CD4-positive, alpha-beta T cell treated with Interleukin-4 for 4 hours (primary cell): ENCODE measurements around the gene DBNDD1.
"Not testable (repeated sequence)": the region's sequence is repeated elsewhere in the genome, so short reads cannot be mapped to it uniquely, and the experiment has no call there.

ENCODE experiments used
- DNase-seq: peaks from one replicate; pipeline ENCODE4 v3.0.0-alpha.2; 2020

The DBNDD1 gene

GRCh38 chr16:90010676-90011507 is 8.4 kb downstream of the DBNDD1 start:
- no peak for DNase-seq

GRCh38 chr16:90009172-90009899 is 9.9 kb downstream of the DBNDD1 start:
- no peak for DNase-seq

DNA sequence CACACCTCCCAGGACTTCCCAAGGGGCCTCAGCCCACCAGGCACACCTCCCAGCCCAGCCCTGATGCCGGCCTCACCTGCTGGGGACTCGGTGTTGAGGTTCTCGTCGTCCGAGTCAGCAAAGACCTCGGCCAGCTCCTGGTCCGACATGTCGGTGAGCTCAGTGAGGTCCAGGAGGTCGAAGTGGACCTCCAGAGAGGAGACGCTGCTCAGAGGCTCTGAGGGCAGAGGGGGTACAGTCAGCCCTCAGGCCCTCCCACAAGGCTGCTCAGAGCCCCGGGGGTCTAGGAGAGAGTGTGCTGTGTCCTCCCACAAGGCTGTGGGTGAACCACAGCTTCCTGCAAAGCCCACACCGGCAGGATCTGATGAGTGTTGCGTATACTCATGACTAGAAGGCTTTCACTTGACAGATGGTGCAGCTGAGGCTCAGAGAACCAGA is 10.5 kb downstream of the DBNDD1 start:
- DNase-seq = peak; percentile 52

GRCh38 chr16:90007635-90008234 is 11.5 kb downstream of the DBNDD1 start:
- not testable (repeated sequence) for DNase-seq

GRCh38 chr16:90007015-90007414 is 12.2 kb downstream of the DBNDD1 start:
- DNase-seq = no peak

DNA sequence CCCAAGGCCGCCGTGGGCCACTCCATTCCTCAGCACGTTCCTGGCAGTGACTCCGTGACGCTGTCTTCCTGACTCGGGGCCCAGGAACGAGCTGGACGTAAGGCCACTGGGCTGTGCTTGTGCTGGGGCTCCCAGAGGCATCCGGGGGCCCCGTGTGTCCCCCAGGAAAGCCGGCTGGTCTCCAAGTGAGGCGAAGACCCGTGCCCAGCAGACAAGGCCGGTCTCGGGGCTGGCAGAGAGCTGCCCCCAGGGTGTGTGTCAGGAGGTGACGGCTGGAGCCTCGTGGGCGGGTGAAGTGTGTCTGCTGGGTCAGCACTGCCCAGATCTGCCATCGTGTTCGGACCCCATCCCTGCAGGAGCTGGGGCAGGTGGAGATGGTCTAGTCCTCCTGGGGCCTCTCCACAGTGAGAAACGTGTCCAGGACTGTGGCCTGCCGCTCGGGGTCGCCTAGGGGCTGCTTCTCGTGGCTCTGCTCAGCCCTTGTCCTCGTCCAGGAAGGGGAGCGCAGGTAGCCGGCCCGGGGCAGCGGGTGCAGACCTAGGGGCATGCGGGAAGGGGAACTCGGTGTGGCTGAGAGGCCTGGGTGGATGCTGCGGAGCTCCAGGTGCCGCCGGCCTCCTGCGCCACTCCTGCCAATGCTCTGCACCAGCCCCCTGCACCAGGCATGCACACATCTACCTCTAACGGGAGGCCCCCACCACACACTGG is 13.1 kb downstream of the DBNDD1 start:
- no peak for DNase-seq

GRCh38 chr16:90004577-90004976 is 14.7 kb downstream of the DBNDD1 start:
- DNase-seq = no peak

- no peak for DNase-seq
These were observed 16.5 kb downstream of the DBNDD1 start for GRCh38 chr16:90002759-90003158.

GRCh38 chr16:90001761-90002503 is 17.3 kb downstream of the DBNDD1 start:
- no peak for DNase-seq

GRCh38 chr16:90000733-90001427 is 18.4 kb downstream of the DBNDD1 start:
- no peak for DNase-seq

DNA sequence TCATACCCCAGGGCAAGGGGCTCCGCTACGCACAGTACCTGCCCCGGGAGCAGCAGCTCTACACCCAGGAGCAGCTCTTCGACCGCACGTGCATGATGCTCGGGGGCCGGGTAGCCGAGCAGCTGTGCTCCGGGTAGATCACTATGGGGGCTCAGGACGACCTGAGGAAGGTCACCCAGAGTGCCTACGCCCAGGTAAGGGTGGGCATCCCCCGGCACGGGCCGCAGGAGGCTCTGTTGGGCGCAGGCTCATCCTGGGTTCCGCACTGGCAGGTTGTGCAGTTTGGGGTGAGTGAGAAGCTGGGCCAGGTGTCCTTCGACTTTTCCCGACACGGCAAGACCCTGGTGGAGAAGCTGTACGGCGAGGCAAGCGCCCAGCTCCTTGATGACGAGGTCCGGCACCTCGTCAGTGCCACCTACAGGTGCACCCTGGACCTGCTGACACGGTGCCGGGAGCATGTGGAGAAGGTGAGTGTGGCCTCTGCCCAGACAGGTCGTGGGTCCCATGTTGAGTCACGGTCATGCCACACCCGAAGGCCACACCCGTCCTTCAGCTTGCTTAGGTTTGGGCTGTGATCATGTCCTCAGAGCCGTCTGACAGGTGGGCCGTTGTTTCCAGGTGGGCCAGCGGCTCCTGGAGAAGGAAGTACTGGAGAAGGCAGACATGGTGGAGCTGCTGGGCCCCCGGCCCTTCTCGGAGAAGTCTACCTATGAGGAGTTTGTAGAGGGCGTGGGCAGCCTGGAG is 19.3 kb downstream of the DBNDD1 start:
- DNase-seq = no peak

DNA sequence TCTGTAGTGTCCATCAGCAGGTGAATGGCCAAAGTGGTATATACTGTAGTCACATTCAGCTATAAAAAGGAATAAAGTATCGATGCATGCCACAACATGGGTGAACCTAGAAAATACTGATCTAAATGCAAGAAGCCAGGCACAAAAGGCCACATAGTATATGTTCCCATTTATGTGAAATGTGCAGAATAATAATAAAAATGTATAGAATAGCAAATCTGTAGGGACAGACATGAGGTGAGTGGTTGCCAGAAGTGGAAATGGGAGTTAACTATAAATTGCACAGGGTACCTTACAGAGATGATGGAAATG is 23.1 kb downstream of the DBNDD1 start:
- DNase-seq = no peak

GRCh38 chr16:89995475-89996177 is 23.6 kb downstream of the DBNDD1 start:
- peak; percentile 61 for DNase-seq

DNA sequence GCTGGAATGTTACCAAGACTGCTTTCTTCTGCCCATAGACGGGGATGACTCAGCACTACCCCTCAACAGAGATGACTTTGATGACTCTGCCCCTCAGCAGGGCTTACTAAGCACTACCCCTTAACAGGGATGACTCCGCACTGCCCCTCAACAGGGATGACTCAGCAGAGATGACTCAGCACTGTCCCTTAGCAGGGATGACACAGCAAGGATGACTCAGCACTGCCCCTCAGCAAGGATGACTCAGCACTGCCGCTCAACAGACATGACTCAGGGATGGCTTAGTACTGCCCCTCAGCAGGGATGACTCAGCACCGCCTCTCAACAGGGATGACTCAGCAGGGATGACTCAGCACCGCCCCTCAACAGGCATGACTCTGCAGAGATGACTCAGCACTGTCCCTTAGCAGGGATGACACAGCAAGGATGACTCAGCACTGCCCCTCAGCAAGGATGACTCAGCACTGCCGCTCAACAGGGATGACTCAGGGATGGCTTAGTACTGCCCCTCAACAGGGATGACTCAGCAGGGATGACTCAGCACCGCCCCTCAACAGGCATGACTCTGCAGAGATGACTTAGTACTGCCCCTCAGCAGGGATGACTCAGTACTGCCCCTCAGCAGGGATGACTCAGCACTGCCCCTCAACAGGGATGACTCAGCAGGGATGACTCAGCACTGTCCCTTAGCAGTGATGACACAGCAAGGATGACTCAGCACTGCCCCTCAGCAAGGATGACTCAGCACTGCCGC is 24.4 kb downstream of the DBNDD1 start:
- DNase-seq = peak; percentile 58

- DNase-seq = no peak
These were observed 24.9 kb downstream of the DBNDD1 start for GRCh38 chr16:89994389-89994720.

DNA sequence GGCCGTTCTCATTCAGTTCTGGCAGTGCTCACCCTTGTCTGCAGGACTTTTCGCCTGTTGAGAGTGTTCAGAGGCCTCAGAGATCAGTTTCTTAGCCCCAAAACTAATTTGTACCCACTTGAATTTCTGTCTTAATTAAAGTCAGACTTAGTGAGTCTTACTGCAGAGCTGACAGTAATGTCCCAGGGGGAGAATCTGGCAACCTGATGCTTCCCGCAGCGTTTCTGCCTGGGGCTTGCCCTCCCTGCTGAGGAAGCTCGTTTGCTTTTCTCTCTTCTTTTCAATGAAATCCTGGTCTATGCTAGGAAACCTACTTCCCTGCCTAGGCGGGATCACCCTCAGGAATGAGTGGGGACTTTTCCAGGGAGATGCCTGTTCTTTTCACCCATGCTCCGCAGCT is 25.3 kb downstream of the DBNDD1 start:
- no peak for DNase-seq

- DNase-seq = no peak
These were observed 25.9 kb downstream of the DBNDD1 start for GRCh38 chr16:89993377-89993776.

DNA sequence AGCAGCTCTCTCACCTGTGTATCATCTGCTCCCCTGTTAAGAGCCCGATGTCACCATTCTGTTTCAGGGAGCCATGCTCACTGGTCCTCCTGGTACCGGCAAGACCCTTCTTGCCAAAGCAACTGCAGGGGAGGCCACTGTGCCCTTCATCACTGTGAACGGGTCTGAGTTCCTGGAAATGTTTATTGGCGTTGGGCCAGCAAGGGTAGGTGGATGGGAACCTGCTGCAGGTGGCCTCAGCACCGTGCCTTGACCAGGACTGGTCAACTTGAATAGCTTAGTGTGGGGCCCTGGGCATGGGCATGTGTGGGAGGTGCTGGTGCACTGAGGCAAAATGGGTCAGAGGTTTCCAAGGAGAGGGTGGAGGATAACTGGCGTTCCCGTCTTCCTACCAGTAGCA is 28.5 kb downstream of the DBNDD1 start:
- DNase-seq = no peak

GRCh38 chr16:89988951-89989350 is 30.3 kb downstream of the DBNDD1 start:
- DNase-seq = no peak

DNA sequence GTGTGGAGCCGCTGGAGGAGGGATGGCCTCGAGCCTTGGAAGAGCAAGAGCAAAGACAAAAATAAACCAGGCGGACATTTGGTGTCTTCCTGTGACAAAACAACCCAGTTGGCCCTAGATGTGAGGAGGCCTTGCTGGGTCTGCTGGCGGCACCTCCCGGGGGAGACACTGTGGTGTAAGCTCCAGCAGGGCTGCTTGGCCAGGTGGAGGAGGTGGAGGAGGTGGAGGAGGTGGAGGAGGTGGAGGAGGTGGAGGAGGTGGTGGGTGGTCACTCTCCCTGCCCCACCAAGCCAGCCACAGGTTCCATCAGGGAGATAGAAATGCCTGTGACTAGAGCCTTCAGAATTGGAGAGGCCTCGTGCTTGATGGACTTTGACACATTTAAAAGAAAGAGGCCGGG is 32.1 kb downstream of the DBNDD1 start:
- DNase-seq = no peak
